OCI-LY7 (cell line): ENCODE results near the gene MUC5B. TPM values are rescaled to one million over a fixed set of nuclear protein-coding genes. Genes with fewer than 3 reads are reported as not detected.

ENCODE experiments used
- BruUV-seq: library from RNA; stranded (reverse); fragments of 400-500 nt; replicated peaks from 2 replicates; lab custom pipeline; 2021; lab: Mats Ljungman, UMichigan
- CTCF ChIA-PET: fragments of 300-600 bp; sonication (Branson Sonifier 250); formaldehyde crosslinking; loops from one replicate; lab custom pipeline; 2022; ENCODE audit warnings: antibody characterized with exemption; ENCODE audit not compliant: unreplicated experiment; lab: Charles Lee
- POLR2A ChIA-PET: fragments of 300-600 bp; sonication (Branson Sonifier 250); formaldehyde crosslinking; loops from one replicate; lab custom pipeline; 2022; ENCODE audit warnings: antibody characterized with exemption; lab: Charles Lee
- DNase-seq: peaks from one replicate; pipeline ENCODE4 v3.0.0-alpha.2; 2015; ENCODE audit warnings: low spot score
- H2AFZ ChIP-seq: fragments of 200-600 bp; sonication (generic), shearing (Covaris generic); 2 replicates; pipeline ENCODE4 v1.6.1; 2014; ENCODE audit warnings: mild to moderate bottlenecking, antibody characterized with exemption, low read length, moderate library complexity
- H3K27ac ChIP-seq: fragments of 200-600 bp; sonication (generic); 2 replicates; pipeline ENCODE4 v1.5.1; 2014; ENCODE audit warnings: mixed run types, low read depth, mild to moderate bottlenecking, moderate library complexity, low read length, inconsistent platforms; ENCODE audit not compliant: poor library complexity, severe bottlenecking
- H3K36me3 ChIP-seq: fragments of 200-600 bp; sonication (generic); 2 replicates; pipeline ENCODE4 v1.6.1; 2014; ENCODE audit warnings: mild to moderate bottlenecking, antibody characterized with exemption, low read length, moderate library complexity, mixed read lengths; ENCODE audit not compliant: insufficient read depth
- H3K4me1 ChIP-seq: fragments of 200-600 bp; sonication (generic); 2 replicates; pipeline ENCODE4 v1.5.1; 2014; ENCODE audit warnings: mild to moderate bottlenecking, low read length; ENCODE audit not compliant: insufficient read depth, poor library complexity, severe bottlenecking
- H3K4me2 ChIP-seq: fragments of 200-600 bp; sonication (generic); 2 replicates; pipeline ENCODE4 v1.6.1; 2014; ENCODE audit warnings: mild to moderate bottlenecking, low read length
- H3K4me3 ChIP-seq: fragments of 200-600 bp; sonication (generic); 2 replicates; pipeline ENCODE4 v1.5.1; 2014; ENCODE audit warnings: mild to moderate bottlenecking, low read depth, low read length; ENCODE audit not compliant: poor library complexity, severe bottlenecking
- H3K79me2 ChIP-seq: fragments of 200-600 bp; sonication (generic); 2 replicates; pipeline ENCODE4 v1.6.1; 2016; ENCODE audit warnings: low read depth, mild to moderate bottlenecking, low read length, moderate library complexity, mixed read lengths; ENCODE audit not compliant: insufficient read depth
- H3K9me2 ChIP-seq: fragments of 200-600 bp; sonication (generic); 2 replicates; pipeline ENCODE4 v1.6.1; 2016; ENCODE audit warnings: mild to moderate bottlenecking, low read length, mixed read lengths; ENCODE audit not compliant: insufficient read depth
- H3K9me3 ChIP-seq: fragments of 200-600 bp; sonication (generic); 2 replicates; pipeline ENCODE4 v1.6.1; 2014; ENCODE audit warnings: mild to moderate bottlenecking, mixed run types, low read length, mixed read lengths
- H4K20me1 ChIP-seq: fragments of 200-600 bp; sonication (generic); 2 replicates; pipeline ENCODE4 v1.6.1; 2014; ENCODE audit warnings: mild to moderate bottlenecking, antibody characterized with exemption, low read length, moderate library complexity, mixed read lengths; ENCODE audit not compliant: insufficient read depth
- CTCF ChIP-seq: fragments of 200-600 bp; sonication (generic); conservative IDR thresholded peaks from 2 replicates; pipeline ENCODE4 v1.5.1; 2014; ENCODE audit warnings: mild to moderate bottlenecking, antibody characterized with exemption, low read length, moderate library complexity, mixed read lengths
- EZH2phosphoT487 ChIP-seq: fragments of 200-600 bp; sonication (generic); IDR thresholded peaks from 2 replicates; pipeline ENCODE4 v1.6.1; 2018; ENCODE audit warnings: low read depth, borderline replicate concordance, mild to moderate bottlenecking, mixed run types, antibody characterized with exemption, low read length, moderate library complexity, mixed read lengths
- intact Hi-C: fragments of 100-400 bp; cut with micrococcal nuclease; formaldehyde crosslinking; loops from one replicate; pipeline ENCODE4 v1.10.0; 2022; ENCODE audit not compliant: unreplicated experiment
- total RNA-seq, 2 experiments: library from RNA; depleted of rRNA in 1 of 2; stranded (reverse); fragments of >200 nt in 1 of 2; shearing (Covaris generic) in 1 of 2; gene quantifications; 2 replicates each; pipeline ENCODE4 v1.2.3, GENCODE V29; 2014 to 2022

MUC5B gene
- total RNA-seq, 2 experiments from 2014 or later, result under 0.01 TPM; not detected in 1

- peaks cover 4% of the 10 kb centered on the region; the same call in 1 of the 2 replicates for H3K79me2 ChIP-seq
- POLR2A ChIA-PET, result no interaction called here
- BruUV-seq, result no TSS peak
- H4K20me1 ChIP-seq, result no peaks in the 10 kb centered on the region
- H3K4me1 ChIP-seq, result peaks cover 38% of the 10 kb centered on the region
- intact Hi-C loops, result no loop called here
- peak within 1 kb of the TSS; percentile 85 for H3K4me3 ChIP-seq
- CTCF ChIA-PET, result no interaction called here
- peak; percentile 94 for DNase-seq
- peak within 1 kb of the TSS; percentile 83; the same call in 1 of the 2 replicates for H2AFZ ChIP-seq
- no peaks in the 10 kb centered on the region for H3K9me2 ChIP-seq
- TF ChIP-seq CTCF, result no peak; the same call in 1 of the 2 replicates
- TF ChIP-seq EZH2phosphoT487, result no peak
- H3K36me3 ChIP-seq, result no peaks in the 10 kb centered on the region
- peak within 1 kb of the TSS; percentile 59 for H3K27ac ChIP-seq
- peak within 1 kb of the TSS; percentile 91 for H3K4me2 ChIP-seq
- peaks cover 11% of the 10 kb centered on the region for H3K9me3 ChIP-seq
These were observed 86.8 kb downstream of the MUC5B start, which contains the start of gene TOLLIP for GRCh38 chr11:1309498-1310317. TOLLIP (minus strand) TSS chr11:1309632; CDS start chr11:1309498, 134 bp downstream.

- peaks cover 38% of the 10 kb centered on the region for H3K4me1 ChIP-seq
- H3K36me3 ChIP-seq, result no peaks in the 10 kb centered on the region
- POLR2A ChIA-PET, result interaction anchor here (1.5 kb wide), 1 partner anchor 11 kb away, joined by 3 read pairs; no protein-coding TSS in a partner anchor
- peak overlapping the region; percentile 80 for H3K4me2 ChIP-seq
- H3K4me3 ChIP-seq, result peak overlapping the region; percentile 85
- no TSS peak for BruUV-seq
- TF ChIP-seq CTCF (no peak), EZH2phosphoT487 (no peak)
- no peaks in the 10 kb centered on the region for H3K9me2 ChIP-seq
- intact Hi-C loops, result no loop called here
- CTCF ChIA-PET, result no interaction called here
- H3K79me2 ChIP-seq, result peaks cover 4% of the 10 kb centered on the region; the same call in 1 of the 2 replicates
- peaks cover 11% of the 10 kb centered on the region for H3K9me3 ChIP-seq
- no peaks in the 10 kb centered on the region for H4K20me1 ChIP-seq
- H2AFZ ChIP-seq, result peak overlapping the region; percentile 83; the same call in 1 of the 2 replicates
- peak overlapping the region; percentile 59 for H3K27ac ChIP-seq
- DNase-seq, result peak; percentile 9
These were observed 87.4 kb downstream of the MUC5B start for GRCh38 chr11:1310318-1310687.
